Esophagus squamous epithelium (tissue), 5 donors: ENCODE measurements around the gene SPARC. TPM values are rescaled to one million over a fixed set of nuclear protein-coding genes. Genes with fewer than 3 reads are reported as not detected.
"Not testable (repeated sequence)": the region's sequence is repeated elsewhere in the genome, so short reads cannot be mapped to it uniquely, and the experiment has no call there.

Source experiments
- DNase-seq: peaks from one replicate; lab custom pipeline; 2025; lab: John Stamatoyannopoulos, UW
- H3K27ac ChIP-seq, 4 donors: fragments of 200-600 bp; sonication (generic); one replicate each; pipeline ENCODE4 v1.5.1; 2016 to 2019; ENCODE audit warnings: mild to moderate bottlenecking in 1 of 4
- H3K27me3 ChIP-seq, 4 donors: fragments of 200-600 bp; sonication (generic); 1 replicate in 3 of 4; 2 replicates in 1 of 4; pipeline versions ENCODE4 v1.5.1 to v1.6.0; 2017 to 2021; ENCODE audit warnings: antibody characterized with exemption in 1 of 4
- H3K36me3 ChIP-seq, 3 donors: fragments of 200-600 bp; sonication (generic); one replicate each; pipeline ENCODE4 v1.5.1; 2016 to 2019
- H3K4me1 ChIP-seq, 3 donors: fragments of 200-600 bp; sonication (generic); one replicate each; pipeline ENCODE4 v1.5.1; 2017 to 2019
- H3K4me3 ChIP-seq, 4 donors: fragments of 200-600 bp; sonication (generic); 1 replicate in 3 of 4; 2 replicates in 1 of 4; pipeline ENCODE4 v1.5.1; 2016 to 2019; ENCODE audit warnings: mild to moderate bottlenecking in 2 of 4, moderate library complexity in 1 of 4
- H3K9me3 ChIP-seq, 3 donors: fragments of 200-600 bp; sonication (generic); one replicate each; pipeline ENCODE4 v1.5.1; 2016 to 2019
- CTCF ChIP-seq, 6 experiments: fragments of 450-650 bp in 4 of 6; fragments of 200-600 bp in 2 of 6; sonication (generic) in 2 of 6; IDR thresholded peaks; one replicate each; pipeline ENCODE4 v1.5.1; 2016 to 2019; ENCODE audit warnings: antibody characterized with exemption in 6 of 6, mild to moderate bottlenecking in 4 of 6, moderate library complexity in 4 of 6
- POLR2A ChIP-seq, 4 donors: fragments of 450-650 bp; IDR thresholded peaks; one replicate each; pipeline ENCODE4 v1.6.1; 2017; ENCODE audit warnings: antibody characterized with exemption in 4 of 4, mild to moderate bottlenecking in 4 of 4, moderate library complexity in 3 of 4
- WGBS, 2 donors: methylation state at CpG; one replicate each; pipeline ENCODE4 v1.1.5; 2018; 5-methylcytosine and 5-hydroxymethylcytosine counted together
- intact Hi-C: fragments of 100-400 bp; cut with DNase I; formaldehyde crosslinking; loops from one replicate; pipeline ENCODE4 v1.15.0; 2022
- total RNA-seq, 4 donors: library from RNA; depleted of rRNA; stranded (reverse); fragments of >200 nt; gene quantifications; one replicate each; pipeline ENCODE4 v1.1.0, GENCODE V29; 2016
- donor health status: DM: yes; HTN: yes; CAD: no.

Gene SPARC
- total RNA-seq, 4 donors from 2014 or later = 14.9 to 164 (median 61.9) TPM

GRCh38 chr5:151730381-151730780, 43.7 kb upstream of the SPARC start:
- WGBS, 2 donors = 95 to 96% methylated on average over 7 of the region's 7 CpGs
- Histone ChIP-seq H3K36me3 (no peaks in the 10 kb centered on the region), H3K27me3 (no peaks in the 10 kb centered on the region), H3K4me1 (no peaks in the 10 kb centered on the region), H3K27ac (no peak overlapping the region), H3K9me3 (no peaks in the 10 kb centered on the region), H3K4me3 (no peak overlapping the region)
- no peak for DNase-seq
- intact Hi-C loops = no loop called here
- TF ChIP-seq CTCF (IDR thresholded peaks at IDR 0.05) (no peak), POLR2A (IDR thresholded peaks at IDR 0.05) (no peak)

GRCh38 chr5:151729597-151729996, 42.9 kb upstream of the SPARC start:
- H3K4me3 ChIP-seq, intact Hi-C loops, DNase-seq, H3K36me3 ChIP-seq, H3K27me3 ChIP-seq, H3K9me3 ChIP-seq, H3K4me1 ChIP-seq, H3K27ac ChIP-seq: not testable (repeated sequence)
- 70 to 79% methylated on average over 5 of the region's 5 CpGs for WGBS, 2 donors

- no peaks in the 10 kb centered on the region for H3K9me3 ChIP-seq
- WGBS, 2 donors = 48 to 79% methylated on average over 2 of the region's 2 CpGs
- peaks cover 0 to 11% (median 7%) of the 10 kb centered on the region in 3 donors for H3K4me1 ChIP-seq
- no peaks in the 10 kb centered on the region for H3K27me3 ChIP-seq
- intact Hi-C loops = no loop called here
- no peak overlapping the region for H3K4me3 ChIP-seq
- no peaks in the 10 kb centered on the region for H3K36me3 ChIP-seq
- H3K27ac ChIP-seq = no peak overlapping the region
- DNase-seq = no peak
- TF ChIP-seq CTCF (IDR thresholded peaks at IDR 0.05) (no peak), POLR2A (IDR thresholded peaks at IDR 0.05) (no peak)
These were observed 37.6 kb upstream of the SPARC start for GRCh38 chr5:151724360-151724759.

GRCh38 chr5:151722546-151722945, 35.8 kb upstream of the SPARC start:
- Histone ChIP-seq H3K36me3 (no peaks in the 10 kb centered on the region), H3K27ac (no peak overlapping the region), H3K4me3 (no peak overlapping the region), H3K27me3 (no peaks in the 10 kb centered on the region), H3K9me3 (no peaks in the 10 kb centered on the region), H3K4me1 (peaks cover 0 to 20% (median 7%) of the 10 kb centered on the region in 3 donors)
- TF ChIP-seq CTCF (IDR thresholded peaks at IDR 0.05) = no peak
- no peak for TF ChIP-seq POLR2A (IDR thresholded peaks at IDR 0.05)
- intact Hi-C loops = no loop called here
- DNase-seq = no peak

GRCh38 chr5:151721812-151722391, 35.2 kb upstream of the SPARC start:
- peaks cover 0 to 20% (median 7%) of the 10 kb centered on the region in 3 donors for H3K4me1 ChIP-seq
- no peak overlapping the region for H3K4me3 ChIP-seq
- no peaks in the 10 kb centered on the region for H3K27me3 ChIP-seq
- intact Hi-C loops = no loop called here
- TF ChIP-seq CTCF (IDR thresholded peaks at IDR 0.05) = no peak
- TF ChIP-seq POLR2A (IDR thresholded peaks at IDR 0.05) = no peak
- no peak overlapping the region for H3K27ac ChIP-seq
- no peaks in the 10 kb centered on the region for H3K9me3 ChIP-seq
- no peaks in the 10 kb centered on the region for H3K36me3 ChIP-seq
- DNase-seq = no peak
